PC-9 (cell line): ENCODE data around the gene MAP3K5. TPM values are rescaled to one million over a fixed set of nuclear protein-coding genes. Genes with fewer than 3 reads are reported as not detected.
A peak's percentile ranks its signal among the peaks of the same experiment; 100 is the strongest.

ENCODE experiments used
- BruUV-seq: library from RNA; stranded (reverse); fragments of 400-500 nt; replicated peaks from 2 replicates; lab custom pipeline; 2021; lab: Mats Ljungman, UMichigan
- CTCF ChIA-PET: fragments of 300-600 bp; sonication (Branson Sonifier 250); formaldehyde crosslinking; loops from one replicate; lab custom pipeline; 2022; ENCODE audit warnings: antibody characterized with exemption; lab: Charles Lee
- POLR2A ChIA-PET: fragments of 300-600 bp; sonication (Branson Sonifier 250); formaldehyde crosslinking; loops from one replicate; lab custom pipeline; 2022; ENCODE audit warnings: antibody characterized with exemption; ENCODE audit not compliant: unreplicated experiment; lab: Charles Lee
- DNase-seq, 2 experiments: peaks; one replicate each; pipeline versions ENCODE4 v3.0.0 to v3.0.0-alpha.2; 2015 to 2022; ENCODE audit warnings: mixed read lengths in 1 of 2
- H2AFZ ChIP-seq: fragments of 200-600 bp; sonication (generic); 2 replicates; pipeline ENCODE4 v1.8.1; 2017; ENCODE audit warnings: antibody characterized with exemption
- H3F3A ChIP-seq: fragments of 200-600 bp; sonication (generic); 2 replicates; pipeline ENCODE4 v1.8.1; 2017; ENCODE audit warnings: antibody characterized with exemption, mild to moderate bottlenecking, low read depth; ENCODE audit not compliant: insufficient read depth
- H3K27ac ChIP-seq: fragments of 200-600 bp; sonication (generic); 2 replicates; pipeline ENCODE4 v1.6.1; 2016; ENCODE audit warnings: mixed run types
- H3K27me3 ChIP-seq: fragments of 200-600 bp; sonication (generic); 2 replicates; pipeline ENCODE4 v1.6.1; 2016; ENCODE audit warnings: low read depth, mixed run types; ENCODE audit not compliant: insufficient read depth
- H3K36me3 ChIP-seq: fragments of 200-600 bp; sonication (generic); 2 replicates; pipeline ENCODE4 v1.6.1; 2016; ENCODE audit warnings: low read depth, mixed run types
- H3K4me1 ChIP-seq: fragments of 200-600 bp; sonication (generic); replicated peaks from 2 replicates; pipeline ENCODE4 v1.6.1; 2016; ENCODE audit warnings: mixed run types; ENCODE audit not compliant: insufficient read depth
- H3K4me2 ChIP-seq: fragments of 200-600 bp; sonication (generic); 2 replicates; pipeline ENCODE4 v1.6.1; 2017; ENCODE audit warnings: mixed run types
- H3K4me3 ChIP-seq: fragments of 200-600 bp; sonication (generic); 2 replicates; pipeline ENCODE4 v1.6.1; 2016; ENCODE audit warnings: mixed run types
- H3K79me2 ChIP-seq: fragments of 200-600 bp; sonication (generic); 2 replicates; pipeline ENCODE4 v1.6.1; 2017; ENCODE audit warnings: low read depth, mixed run types
- H3K9me2 ChIP-seq: fragments of 200-600 bp; sonication (generic); 2 replicates; pipeline ENCODE4 v1.8.1; 2017; ENCODE audit warnings: mild to moderate bottlenecking; ENCODE audit not compliant: insufficient read depth
- H3K9me3 ChIP-seq: fragments of 200-600 bp; sonication (generic); 2 replicates; pipeline ENCODE4 v1.8.1; 2016; ENCODE audit warnings: low read depth; ENCODE audit not compliant: insufficient read depth
- H4K20me1 ChIP-seq: fragments of 200-600 bp; sonication (generic); 2 replicates; pipeline ENCODE4 v1.8.1; 2017; ENCODE audit not compliant: insufficient read depth
- CTCF ChIP-seq: fragments of 200-600 bp; sonication (generic); conservative IDR thresholded peaks from 2 replicates; pipeline ENCODE4 v1.6.1; 2017; ENCODE audit warnings: mixed run types, antibody characterized with exemption, mild to moderate bottlenecking, moderate library complexity
- EZH2 ChIP-seq: fragments of 200-600 bp; sonication (generic); IDR thresholded peaks from 2 replicates; pipeline ENCODE4 v1.8.0; 2017; ENCODE audit warnings: antibody characterized with exemption, low read depth
- intact Hi-C: fragments of 100-400 bp; cut with micrococcal nuclease; formaldehyde crosslinking; loops from one replicate; pipeline ENCODE4 v1.10.0; 2022; ENCODE audit not compliant: unreplicated experiment
- total RNA-seq: library from RNA; stranded (reverse); gene quantifications from 2 replicates; pipeline ENCODE4 v1.2.3, GENCODE V29; 2021

The MAP3K5 gene
- total RNA-seq, 1 experiment from 2014 or later = 10.9 TPM

DNA sequence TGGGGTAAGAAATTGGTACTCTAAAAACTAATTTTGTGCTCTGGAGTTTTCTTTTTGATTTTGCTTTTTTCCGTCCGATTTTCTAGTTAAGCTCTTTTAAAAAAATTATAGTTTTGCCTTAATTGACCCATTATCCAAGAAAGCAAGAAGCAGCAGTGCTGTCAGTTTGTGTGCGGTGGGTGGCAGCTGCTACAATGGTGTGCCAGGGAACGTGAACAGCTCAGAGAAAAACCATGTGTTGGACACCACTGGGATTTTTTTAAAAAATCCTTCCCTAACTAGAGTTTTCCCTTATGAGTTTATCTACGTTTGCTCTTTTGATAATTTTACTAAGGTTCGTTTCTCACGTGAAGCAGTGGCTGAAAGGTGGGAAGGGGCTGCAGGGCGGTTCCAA, 8.0 kb downstream of the MAP3K5 start:
- no TSS peak for BruUV-seq
- Histone ChIP-seq H3K4me2 (0 out of 2 replicates have a peak overlapping the region, but pooled peaks have one; percentile 55), H3K9me3 (no peaks in the 10 kb centered on the region; the same call in 1 of the 2 replicates), H3K9me2 (no peaks in the 10 kb centered on the region), H3K4me1 (peaks cover 90% of the 10 kb centered on the region), H3K4me3 (no peak overlapping the region), H3K27me3 (no peaks in the 10 kb centered on the region), H3K79me2 (peaks cover 90% of the 10 kb centered on the region), H3K27ac (peak overlapping the region; percentile 84; the same call in 1 of the 2 replicates), H3F3A (peaks cover 42% of the 10 kb centered on the region), H2AFZ (no peak overlapping the region), H4K20me1 (no peaks in the 10 kb centered on the region), H3K36me3 (peaks cover 37% of the 10 kb centered on the region; the same call in 1 of the 2 replicates)
- no peak for TF ChIP-seq EZH2
- no peak for TF ChIP-seq CTCF
- CTCF ChIA-PET = no interaction called here
- POLR2A ChIA-PET = no interaction called here
- intact Hi-C loops = no loop called here
- DNase-seq = no peak

DNA sequence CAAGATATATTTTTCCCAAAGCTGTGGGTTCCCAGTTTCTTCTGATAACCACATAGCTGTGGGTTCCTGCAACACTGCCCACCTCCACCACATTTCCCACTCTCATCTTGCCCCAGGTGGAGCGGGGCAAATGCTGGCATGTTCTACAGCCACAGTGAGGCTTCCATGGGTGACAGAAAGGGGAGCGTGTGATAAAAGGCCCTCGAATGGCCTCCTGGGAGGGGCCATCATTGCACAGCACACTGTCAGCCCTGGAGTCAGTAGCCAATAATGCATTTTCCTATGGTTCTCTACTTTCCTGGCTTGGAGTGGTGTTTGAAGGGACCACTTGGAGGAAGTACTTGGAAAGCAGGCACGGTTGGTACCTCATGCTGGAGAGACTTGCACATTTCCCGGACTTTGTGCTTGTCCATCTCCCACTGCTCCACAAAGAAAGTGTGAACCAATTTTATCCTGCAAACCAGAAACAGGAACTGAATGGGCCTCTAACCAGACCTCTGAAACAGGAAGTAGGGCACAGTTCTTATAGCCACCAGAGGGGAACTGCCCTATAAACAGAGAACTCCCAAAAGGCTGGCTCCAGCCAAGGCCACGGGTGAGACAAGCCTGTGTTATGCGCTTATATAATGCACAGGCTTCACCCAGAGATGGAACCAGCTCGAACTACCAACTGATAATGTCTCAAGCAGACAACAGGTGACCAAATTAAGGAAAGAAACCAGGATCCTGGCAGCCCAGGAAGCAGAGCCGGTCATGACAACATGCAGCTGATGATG, 8.6 kb downstream of the MAP3K5 start:
- CTCF ChIA-PET = no interaction called here

GRCh38 chr6:136783021-136783420, 9.3 kb downstream of the MAP3K5 start:
- BruUV-seq = no TSS peak
- H3F3A ChIP-seq = peaks cover 31% of the 10 kb centered on the region
- peaks cover 90% of the 10 kb centered on the region for H3K79me2 ChIP-seq
- H2AFZ ChIP-seq = no peak overlapping the region
- no peak for DNase-seq
- intact Hi-C loops = no loop called here
- no peak for TF ChIP-seq CTCF
- TF ChIP-seq EZH2 = no peak
- H3K4me2 ChIP-seq = peak overlapping the region; percentile 55
- no peaks in the 10 kb centered on the region for H3K9me2 ChIP-seq
- ChIA-PET CTCF (no interaction called here), POLR2A (no interaction called here)
- no peaks in the 10 kb centered on the region for H3K27me3 ChIP-seq
- H3K4me3 ChIP-seq = peak overlapping the region; percentile 25; the same call in 1 of the 2 replicates
- H3K4me1 ChIP-seq = peaks cover 77% of the 10 kb centered on the region
- no peaks in the 10 kb centered on the region for H4K20me1 ChIP-seq
- no peaks in the 10 kb centered on the region; the same call in 1 of the 2 replicates for H3K9me3 ChIP-seq
- H3K36me3 ChIP-seq = peaks cover 32% of the 10 kb centered on the region; the same call in 1 of the 2 replicates
- peak overlapping the region; percentile 84 for H3K27ac ChIP-seq

More for the DNA sequence above, 8.6 kb downstream of the MAP3K5 start:
- Histone ChIP-seq H3K27me3 (no peaks in the 10 kb centered on the region), H3K79me2 (peaks cover 89% of the 10 kb centered on the region), H3K4me3 (no peak overlapping the region), H3K27ac (peak overlapping the region; percentile 84), H3K4me1 (peaks cover 84% of the 10 kb centered on the region), H3K4me2 (peak overlapping the region; percentile 55; the same call in 1 of the 2 replicates), H4K20me1 (no peaks in the 10 kb centered on the region), H3K9me3 (no peaks in the 10 kb centered on the region; the same call in 1 of the 2 replicates), H3K36me3 (peaks cover 32% of the 10 kb centered on the region; the same call in 1 of the 2 replicates), H3F3A (peaks cover 38% of the 10 kb centered on the region), H3K9me2 (no peaks in the 10 kb centered on the region), H2AFZ (no peak overlapping the region)
- POLR2A ChIA-PET = no interaction called here
- intact Hi-C loops = no loop called here
- DNase-seq = no peak
- TF ChIP-seq EZH2 (no peak), CTCF (no peak)
- no TSS peak for BruUV-seq
